GM23338 (cell line): ENCODE data around the gene TMEM269. TPM values are rescaled to one million over a fixed set of nuclear protein-coding genes. Genes with fewer than 3 reads are reported as not detected.

Experiments used
- ATAC-seq: fragments of 200-7000 bp; cut with Tn5 transposase; 3 replicates; pipeline ENCODE4 v1.9.1; 2020
- DNase-seq: peaks from one replicate; pipeline ENCODE4 v3.0.0-alpha.2; 2015; ENCODE audit warnings: low spot score
- H2AFZ ChIP-seq: fragments of 200-600 bp; sonication (generic); 2 replicates; pipeline ENCODE4 v1.8.0; 2016; ENCODE audit warnings: antibody characterized with exemption, mild to moderate bottlenecking, moderate library complexity
- H3F3A ChIP-seq: fragments of 200-600 bp; sonication (generic); replicated peaks from 2 replicates; pipeline ENCODE4 v1.8.0; 2017; ENCODE audit warnings: antibody characterized with exemption, mixed run types, low read depth
- H3K27ac ChIP-seq: fragments of 200-600 bp; sonication (generic); 2 replicates; pipeline ENCODE4 v1.6.1; 2016; ENCODE audit warnings: low read depth
- H3K27me3 ChIP-seq: fragments of 200-600 bp; sonication (generic); 2 replicates; pipeline ENCODE4 v1.8.0; 2016; ENCODE audit warnings: mild to moderate bottlenecking, mixed run types, moderate library complexity; ENCODE audit not compliant: insufficient read depth
- H3K36me3 ChIP-seq: fragments of 200-600 bp; sonication (generic); 2 replicates; pipeline ENCODE4 v1.8.0; 2016; ENCODE audit warnings: mild to moderate bottlenecking; ENCODE audit not compliant: insufficient read depth
- H3K4me1 ChIP-seq: fragments of 200-600 bp; sonication (generic); 2 replicates; pipeline ENCODE4 v1.8.0; 2016; ENCODE audit warnings: mild to moderate bottlenecking, moderate library complexity; ENCODE audit not compliant: insufficient read depth
- H3K4me2 ChIP-seq: fragments of 200-600 bp; sonication (generic); 2 replicates; pipeline ENCODE4 v1.7.1; 2017; ENCODE audit warnings: mixed run types
- H3K4me3 ChIP-seq: fragments of 200-600 bp; sonication (generic); 2 replicates; pipeline ENCODE4 v1.6.1; 2016; ENCODE audit warnings: mixed run types
- H3K79me2 ChIP-seq: fragments of 200-600 bp; sonication (generic); replicated peaks from 2 replicates; pipeline ENCODE4 v1.8.0; 2017; ENCODE audit warnings: mild to moderate bottlenecking; ENCODE audit not compliant: insufficient read depth
- H3K9me2 ChIP-seq: fragments of 200-600 bp; sonication (generic); 2 replicates; pipeline ENCODE4 v1.8.0; 2017; ENCODE audit not compliant: insufficient read depth
- H4K20me1 ChIP-seq: fragments of 200-600 bp; sonication (generic); replicated peaks from 2 replicates; pipeline ENCODE4 v1.8.0; 2017; ENCODE audit warnings: mild to moderate bottlenecking; ENCODE audit not compliant: insufficient read depth
- H3K27ac Mint-ChIP-seq: 2 replicates; pipeline ENCODE4 v1.8.0; 2020; ENCODE audit warnings: inconsistent platforms, mild to moderate bottlenecking, moderate library complexity, mixed read lengths
- H3K27me3 Mint-ChIP-seq: 3 replicates; pipeline ENCODE4 v1.8.0; 2022; ENCODE audit warnings: low read depth, mild to moderate bottlenecking, moderate library complexity, mixed read lengths, inconsistent platforms; ENCODE audit not compliant: insufficient read depth, poor library complexity
- H3K36me3 Mint-ChIP-seq: 3 replicates; pipeline ENCODE4 v1.8.0; 2021; ENCODE audit warnings: low read depth, mild to moderate bottlenecking, inconsistent platforms, moderate library complexity, mixed read lengths
- H3K4me1 Mint-ChIP-seq: 3 replicates; pipeline ENCODE4 v1.8.0; 2020; ENCODE audit warnings: mild to moderate bottlenecking, inconsistent platforms, mixed read lengths
- H3K4me3 Mint-ChIP-seq: 3 replicates; pipeline ENCODE4 v1.8.0; 2021; ENCODE audit warnings: moderate library complexity, mild to moderate bottlenecking, inconsistent platforms, mixed read lengths
- H3K9me3 Mint-ChIP-seq: 3 replicates; pipeline ENCODE4 v1.8.0; 2020; ENCODE audit warnings: moderate library complexity, mild to moderate bottlenecking, inconsistent platforms, mixed read lengths
- EZH2 ChIP-seq: fragments of 200-600 bp; sonication (generic); IDR thresholded peaks from one replicate; pipeline ENCODE4 v1.8.0; 2017; ENCODE audit warnings: antibody characterized with exemption, mild to moderate bottlenecking, low read depth; ENCODE audit not compliant: unreplicated experiment
- JUNB ChIP-seq: IDR thresholded peaks from one replicate; pipeline ENCODE4 v1.6.1; 2016; ENCODE audit warnings: antibody characterized with exemption; ENCODE audit not compliant: unreplicated experiment
- STAT1 ChIP-seq: IDR thresholded peaks from one replicate; pipeline ENCODE4 v1.6.1; 2016; ENCODE audit warnings: antibody characterized with exemption; ENCODE audit not compliant: unreplicated experiment
- ZNF331 ChIP-seq: fragments of 250-450 bp; sonication (Bioruptor Pico); IDR thresholded peaks from 2 replicates; pipeline ENCODE4 v1.5.0; 2020; ENCODE audit warnings: low read depth, mild to moderate bottlenecking, moderate library complexity
- polyA plus RNA-seq: library from polyadenylated mRNA; unstranded; fragments of >200 nt; fragmentation: Nextera tagmentation; extraction: Ambion mirVana; gene quantifications from 2 replicates; pipeline ENCODE4 v1.2.1, GENCODE V29; 2016
- total RNA-seq: library from RNA; depleted of rRNA; stranded (reverse); fragments of >200 nt; shearing (Covaris generic); gene quantifications from 2 replicates; pipeline ENCODE4 v1.2.3, GENCODE V29; 2014; rRNA removed
- TF ChIP-seq, protein P1 (sequence below): fragments of 250-450 bp; sonication (Bioruptor Pico); IDR thresholded peaks from 2 replicates; pipeline ENCODE4 v1.5.0; 2020; ENCODE audit warnings: mild to moderate bottlenecking, moderate library complexity
- TF ChIP-seq, protein P2 (sequence below): IDR thresholded peaks from one replicate; pipeline ENCODE4 v1.6.1; 2018; ENCODE audit warnings: antibody characterized with exemption; ENCODE audit not compliant: unreplicated experiment

Gene TMEM269
- total and polyA plus RNA-seq, 2 experiments from 2014 or later = 0.31 to 0.45 TPM

GRCh38 chr1:42849944-42850343 is 65.2 kb downstream of the TMEM269 start:
- 0 out of 2 replicates have a peak, but pooled peaks cover 4% of the 10 kb centered on the region for H4K20me1 ChIP-seq
- TF ChIP-seq, protein P1, sequence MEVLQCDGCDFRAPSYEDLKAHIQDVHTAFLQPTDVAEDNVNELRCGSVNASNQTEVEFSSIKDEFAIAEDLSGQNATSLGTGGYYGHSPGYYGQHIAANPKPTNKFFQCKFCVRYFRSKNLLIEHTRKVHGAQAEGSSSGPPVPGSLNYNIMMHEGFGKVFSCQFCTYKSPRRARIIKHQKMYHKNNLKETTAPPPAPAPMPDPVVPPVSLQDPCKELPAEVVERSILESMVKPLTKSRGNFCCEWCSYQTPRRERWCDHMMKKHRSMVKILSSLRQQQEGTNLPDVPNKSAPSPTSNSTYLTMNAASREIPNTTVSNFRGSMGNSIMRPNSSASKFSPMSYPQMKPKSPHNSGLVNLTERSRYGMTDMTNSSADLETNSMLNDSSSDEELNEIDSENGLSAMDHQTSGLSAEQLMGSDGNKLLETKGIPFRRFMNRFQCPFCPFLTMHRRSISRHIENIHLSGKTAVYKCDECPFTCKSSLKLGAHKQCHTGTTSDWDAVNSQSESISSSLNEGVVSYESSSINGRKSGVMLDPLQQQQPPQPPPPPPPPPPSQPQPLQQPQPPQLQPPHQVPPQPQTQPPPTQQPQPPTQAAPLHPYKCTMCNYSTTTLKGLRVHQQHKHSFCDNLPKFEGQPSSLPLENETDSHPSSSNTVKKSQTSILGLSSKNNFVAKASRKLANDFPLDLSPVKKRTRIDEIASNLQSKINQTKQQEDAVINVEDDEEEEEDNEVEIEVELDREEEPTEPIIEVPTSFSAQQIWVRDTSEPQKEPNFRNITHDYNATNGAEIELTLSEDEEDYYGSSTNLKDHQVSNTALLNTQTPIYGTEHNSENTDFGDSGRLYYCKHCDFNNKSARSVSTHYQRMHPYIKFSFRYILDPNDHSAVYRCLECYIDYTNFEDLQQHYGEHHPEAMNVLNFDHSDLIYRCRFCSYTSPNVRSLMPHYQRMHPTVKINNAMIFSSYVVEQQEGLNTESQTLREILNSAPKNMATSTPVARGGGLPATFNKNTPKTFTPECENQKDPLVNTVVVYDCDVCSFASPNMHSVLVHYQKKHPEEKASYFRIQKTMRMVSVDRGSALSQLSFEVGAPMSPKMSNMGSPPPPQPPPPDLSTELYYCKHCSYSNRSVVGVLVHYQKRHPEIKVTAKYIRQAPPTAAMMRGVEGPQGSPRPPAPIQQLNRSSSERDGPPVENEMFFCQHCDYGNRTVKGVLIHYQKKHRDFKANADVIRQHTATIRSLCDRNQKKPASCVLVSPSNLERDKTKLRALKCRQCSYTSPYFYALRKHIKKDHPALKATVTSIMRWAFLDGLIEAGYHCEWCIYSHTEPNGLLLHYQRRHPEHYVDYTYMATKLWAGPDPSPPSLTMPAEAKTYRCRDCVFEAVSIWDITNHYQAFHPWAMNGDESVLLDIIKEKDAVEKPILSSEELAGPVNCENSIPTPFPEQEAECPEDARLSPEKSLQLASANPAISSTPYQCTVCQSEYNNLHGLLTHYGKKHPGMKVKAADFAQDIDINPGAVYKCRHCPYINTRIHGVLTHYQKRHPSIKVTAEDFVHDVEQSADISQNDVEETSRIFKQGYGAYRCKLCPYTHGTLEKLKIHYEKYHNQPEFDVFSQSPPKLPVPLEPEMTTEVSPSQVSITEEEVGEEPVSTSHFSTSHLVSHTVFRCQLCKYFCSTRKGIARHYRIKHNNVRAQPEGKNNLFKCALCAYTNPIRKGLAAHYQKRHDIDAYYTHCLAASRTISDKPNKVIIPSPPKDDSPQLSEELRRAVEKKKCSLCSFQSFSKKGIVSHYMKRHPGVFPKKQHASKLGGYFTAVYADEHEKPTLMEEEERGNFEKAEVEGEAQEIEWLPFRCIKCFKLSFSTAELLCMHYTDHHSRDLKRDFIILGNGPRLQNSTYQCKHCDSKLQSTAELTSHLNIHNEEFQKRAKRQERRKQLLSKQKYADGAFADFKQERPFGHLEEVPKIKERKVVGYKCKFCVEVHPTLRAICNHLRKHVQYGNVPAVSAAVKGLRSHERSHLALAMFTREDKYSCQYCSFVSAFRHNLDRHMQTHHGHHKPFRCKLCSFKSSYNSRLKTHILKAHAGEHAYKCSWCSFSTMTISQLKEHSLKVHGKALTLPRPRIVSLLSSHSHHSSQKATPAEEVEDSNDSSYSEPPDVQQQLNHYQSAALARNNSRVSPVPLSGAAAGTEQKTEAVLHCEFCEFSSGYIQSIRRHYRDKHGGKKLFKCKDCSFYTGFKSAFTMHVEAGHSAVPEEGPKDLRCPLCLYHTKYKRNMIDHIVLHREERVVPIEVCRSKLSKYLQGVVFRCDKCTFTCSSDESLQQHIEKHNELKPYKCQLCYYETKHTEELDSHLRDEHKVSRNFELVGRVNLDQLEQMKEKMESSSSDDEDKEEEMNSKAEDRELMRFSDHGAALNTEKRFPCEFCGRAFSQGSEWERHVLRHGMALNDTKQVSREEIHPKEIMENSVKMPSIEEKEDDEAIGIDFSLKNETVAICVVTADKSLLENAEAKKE = no peak
- TF ChIP-seq EZH2 = no peak
- TF ChIP-seq, protein P2, sequence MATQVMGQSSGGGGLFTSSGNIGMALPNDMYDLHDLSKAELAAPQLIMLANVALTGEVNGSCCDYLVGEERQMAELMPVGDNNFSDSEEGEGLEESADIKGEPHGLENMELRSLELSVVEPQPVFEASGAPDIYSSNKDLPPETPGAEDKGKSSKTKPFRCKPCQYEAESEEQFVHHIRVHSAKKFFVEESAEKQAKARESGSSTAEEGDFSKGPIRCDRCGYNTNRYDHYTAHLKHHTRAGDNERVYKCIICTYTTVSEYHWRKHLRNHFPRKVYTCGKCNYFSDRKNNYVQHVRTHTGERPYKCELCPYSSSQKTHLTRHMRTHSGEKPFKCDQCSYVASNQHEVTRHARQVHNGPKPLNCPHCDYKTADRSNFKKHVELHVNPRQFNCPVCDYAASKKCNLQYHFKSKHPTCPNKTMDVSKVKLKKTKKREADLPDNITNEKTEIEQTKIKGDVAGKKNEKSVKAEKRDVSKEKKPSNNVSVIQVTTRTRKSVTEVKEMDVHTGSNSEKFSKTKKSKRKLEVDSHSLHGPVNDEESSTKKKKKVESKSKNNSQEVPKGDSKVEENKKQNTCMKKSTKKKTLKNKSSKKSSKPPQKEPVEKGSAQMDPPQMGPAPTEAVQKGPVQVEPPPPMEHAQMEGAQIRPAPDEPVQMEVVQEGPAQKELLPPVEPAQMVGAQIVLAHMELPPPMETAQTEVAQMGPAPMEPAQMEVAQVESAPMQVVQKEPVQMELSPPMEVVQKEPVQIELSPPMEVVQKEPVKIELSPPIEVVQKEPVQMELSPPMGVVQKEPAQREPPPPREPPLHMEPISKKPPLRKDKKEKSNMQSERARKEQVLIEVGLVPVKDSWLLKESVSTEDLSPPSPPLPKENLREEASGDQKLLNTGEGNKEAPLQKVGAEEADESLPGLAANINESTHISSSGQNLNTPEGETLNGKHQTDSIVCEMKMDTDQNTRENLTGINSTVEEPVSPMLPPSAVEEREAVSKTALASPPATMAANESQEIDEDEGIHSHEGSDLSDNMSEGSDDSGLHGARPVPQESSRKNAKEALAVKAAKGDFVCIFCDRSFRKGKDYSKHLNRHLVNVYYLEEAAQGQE = no peak
- TF ChIP-seq ZNF331 (CRISPR knock-in tag) = no peak
- TF ChIP-seq JUNB = no peak
- no peak for TF ChIP-seq STAT1
- H3K4me1 ChIP-seq = peaks cover 24% of the 10 kb centered on the region
- H3K27ac Mint-ChIP-seq = no peak overlapping the region
- H3K4me3 Mint-ChIP-seq = no peak overlapping the region
- H3K4me1 Mint-ChIP-seq = peaks cover 16% of the 10 kb centered on the region; the same call in 2 of the 3 replicates
- H3K9me2 ChIP-seq = no peaks in the 10 kb centered on the region
- H3F3A ChIP-seq = no peaks in the 10 kb centered on the region
- ATAC-seq (no peak), DNase-seq (no peak)
- peaks cover 14% of the 10 kb centered on the region; the same call in 1 of the 2 replicates for H3K36me3 ChIP-seq
- H3K27me3 ChIP-seq = no peaks in the 10 kb centered on the region
- no peak overlapping the region for H3K27ac ChIP-seq
- H3K4me3 ChIP-seq = no peak overlapping the region
- peaks cover 4% of the 10 kb centered on the region for H3K27me3 Mint-ChIP-seq
- no peaks in the 10 kb centered on the region; the same call in 2 of the 3 replicates for H3K9me3 Mint-ChIP-seq
- H3K36me3 Mint-ChIP-seq = peaks cover 39% of the 10 kb centered on the region
- no peak overlapping the region for H2AFZ ChIP-seq
- H3K79me2 ChIP-seq = peaks cover 25% of the 10 kb centered on the region
- H3K4me2 ChIP-seq = no peak overlapping the region

Other genes with a start within 250 kb of the TMEM269 start
- 66.5 and 71.2 TPM in 2 replicates for gene PPIH, start 126.6 kb upstream of the TMEM269 start, total RNA-seq
- 122 and 132 TPM in 2 replicates for gene PPIH, start 126.6 kb upstream of the TMEM269 start, polyA plus RNA-seq
- gene YBX1, start 102.6 kb upstream of the TMEM269 start, total RNA-seq = 1,206 and 1,282 TPM in 2 replicates
- gene YBX1, start 102.6 kb upstream of the TMEM269 start, polyA plus RNA-seq = 1,441 and 1,488 TPM in 2 replicates
- 10.8 and 12.8 TPM in 2 replicates for gene CLDN19, start 44.8 kb upstream of the TMEM269 start, total RNA-seq
- gene CLDN19, start 44.8 kb upstream of the TMEM269 start, polyA plus RNA-seq = 2.3 and 2.6 TPM in 2 replicates
- 67.1 and 75.1 TPM in 2 replicates for gene P3H1, start 18.0 kb upstream of the TMEM269 start, total RNA-seq
- 50.5 and 51.1 TPM in 2 replicates for gene P3H1, start 18.0 kb upstream of the TMEM269 start, polyA plus RNA-seq
- gene C1orf50, start 17.7 kb upstream of the TMEM269 start, total RNA-seq = 3.3 and 4.4 TPM in 2 replicates
- 4.7 and 5.0 TPM in 2 replicates for gene C1orf50, start 17.7 kb upstream of the TMEM269 start, polyA plus RNA-seq
- gene ERMAP, start 32.1 kb downstream of the TMEM269 start, total RNA-seq = 1.8 and 2.2 TPM in 2 replicates
- 1.2 and 1.9 TPM in 2 replicates for gene ERMAP, start 32.1 kb downstream of the TMEM269 start, polyA plus RNA-seq
- gene SVBP, start 32.4 kb downstream of the TMEM269 start, total RNA-seq = 22.1 and 32.9 TPM in 2 replicates
- 77.3 and 82.1 TPM in 2 replicates for gene SVBP, start 32.4 kb downstream of the TMEM269 start, polyA plus RNA-seq
- gene ZNF691, start 61.6 kb downstream of the TMEM269 start, total RNA-seq = 26.4 and 27.7 TPM in 2 replicates
- gene ZNF691, start 61.6 kb downstream of the TMEM269 start, polyA plus RNA-seq = 21.3 and 22.0 TPM in 2 replicates
- gene SLC2A1, start 173.9 kb downstream of the TMEM269 start, total RNA-seq = 305 and 479 TPM in 2 replicates
- gene SLC2A1, start 173.9 kb downstream of the TMEM269 start, polyA plus RNA-seq = 63.9 and 66.1 TPM in 2 replicates